HEK293 (cell line): ENCODE measurements around the gene LINS1.
"Not testable (repeated sequence)": the region's sequence is repeated elsewhere in the genome, so short reads cannot be mapped to it uniquely, and the experiment has no call there.

Experiments used
- CTCF ChIA-PET: fragments of 350-600 bp; formaldehyde crosslinking; extraction: SDS; loops from one replicate; lab custom pipeline; 2021; ENCODE audit warnings: antibody characterized with exemption; lab: Yijun Ruan, JAX
- POLR2A ChIA-PET: fragments of 300-600 bp; formaldehyde crosslinking; extraction: SDS; loops from one replicate; lab custom pipeline; 2020; ENCODE audit warnings: antibody characterized with exemption, inconsistent platforms; lab: Yijun Ruan, JAX
- H3K27ac ChIP-seq: fragments of 200-500 bp; sonication (Bioruptor generic); 2 replicates; pipeline ENCODE4 v1.5.1; 2014; ENCODE audit warnings: low read depth, low read length, control low read depth, inconsistent platforms; ENCODE audit errors: extremely low read depth
- H3K36me3 ChIP-seq, 2 experiments: fragments of 200-500 bp in 1 of 2; sonication (Bioruptor generic) in 1 of 2; 1 replicate in 1 of 2; 2 replicates in 1 of 2; pipeline ENCODE4 v1.5.1; 2014 to 2017; ENCODE audit warnings: inconsistent platforms in 2 of 2, low read length in 2 of 2; ENCODE audit not compliant: control insufficient read depth in 2 of 2, insufficient read depth in 1 of 2
- H3K4me1 ChIP-seq: fragments of 200-500 bp; sonication (Bioruptor generic); 2 replicates; pipeline ENCODE4 v1.5.1; 2014; ENCODE audit warnings: mild to moderate bottlenecking, low read length, inconsistent platforms; ENCODE audit not compliant: control insufficient read depth, insufficient read depth
- H3K4me3 ChIP-seq: 2 replicates; pipeline ENCODE4 v1.5.1; 2011; ENCODE audit warnings: low read depth, mild to moderate bottlenecking, control low read depth, low read length, moderate library complexity
- H3K9me3 ChIP-seq: fragments of 200-500 bp; sonication (Bioruptor generic); 2 replicates; pipeline ENCODE4 v1.5.1; 2014; ENCODE audit warnings: low read depth, low read length, inconsistent platforms; ENCODE audit not compliant: control insufficient read depth, insufficient read depth
- EGR2 ChIP-seq: fragments of 450-650 bp; formaldehyde crosslinking; IDR thresholded peaks from 2 replicates; pipeline ENCODE4 v1.5.1; 2016; ENCODE audit warnings: low read depth, missing biosample characterization, missing genetic modification characterization
- GLI4 ChIP-seq: fragments of 450-650 bp; formaldehyde crosslinking; IDR thresholded peaks from 2 replicates; pipeline ENCODE4 v1.5.1; 2016; ENCODE audit warnings: missing biosample characterization, missing genetic modification characterization
- HOXD13 ChIP-seq: sonication (generic); formaldehyde crosslinking; IDR thresholded peaks from 2 replicates; pipeline ENCODE4 v1.8.0; 2022; ENCODE audit warnings: missing genetic modification reagents, borderline replicate concordance
- IKZF3 ChIP-seq: fragments of 450-650 bp; IDR thresholded peaks from 2 replicates; pipeline ENCODE4 v1.5.0; 2018; ENCODE audit warnings: missing biosample characterization, mild to moderate bottlenecking, missing genetic modification characterization, moderate library complexity
- KLF9 ChIP-seq: fragments of 450-650 bp; formaldehyde crosslinking; IDR thresholded peaks from 2 replicates; pipeline ENCODE4 v1.5.1; 2016; ENCODE audit warnings: missing biosample characterization, missing genetic modification characterization, low read depth
- SP3 ChIP-seq: fragments of 450-650 bp; formaldehyde crosslinking; IDR thresholded peaks from 2 replicates; pipeline ENCODE4 v1.5.1; 2016; ENCODE audit warnings: missing biosample characterization, missing genetic modification characterization
- TRIM28 ChIP-seq: IDR thresholded peaks from 2 replicates; pipeline ENCODE4 v1.6.1; 2011; ENCODE audit warnings: low read length, control low read depth, borderline replicate concordance
- ZNF146 ChIP-seq: fragments of 450-650 bp; formaldehyde crosslinking; IDR thresholded peaks from 2 replicates; pipeline ENCODE4 v1.5.1; 2016; ENCODE audit warnings: missing biosample characterization, missing genetic modification characterization
- ZNF23 ChIP-seq: fragments of 450-650 bp; formaldehyde crosslinking; IDR thresholded peaks from 2 replicates; pipeline ENCODE4 v1.5.1; 2016; ENCODE audit warnings: missing biosample characterization, missing genetic modification characterization, borderline replicate concordance
- ZNF24 ChIP-seq: fragments of 450-650 bp; formaldehyde crosslinking; IDR thresholded peaks from 2 replicates; pipeline ENCODE4 v1.5.1; 2016; ENCODE audit warnings: missing biosample characterization, missing genetic modification characterization
- ZNF248 ChIP-seq: fragments of 450-650 bp; formaldehyde crosslinking; IDR thresholded peaks from 2 replicates; pipeline ENCODE4 v1.5.1; 2017; ENCODE audit warnings: missing biosample characterization, missing genetic modification characterization
- ZNF280D ChIP-seq: fragments of 450-650 bp; formaldehyde crosslinking; IDR thresholded peaks from 2 replicates; pipeline ENCODE4 v1.5.1; 2016; ENCODE audit warnings: missing biosample characterization, missing genetic modification characterization
- ZNF350 ChIP-seq: fragments of 450-650 bp; formaldehyde crosslinking; IDR thresholded peaks from 2 replicates; pipeline ENCODE4 v1.5.0; 2017; ENCODE audit warnings: missing biosample characterization, mild to moderate bottlenecking, missing genetic modification characterization
- ZNF510 ChIP-seq: fragments of 450-650 bp; formaldehyde crosslinking; IDR thresholded peaks from 2 replicates; pipeline ENCODE4 v1.5.1; 2018; ENCODE audit warnings: mild to moderate bottlenecking, missing genetic modification characterization, missing biosample characterization; ENCODE audit not compliant: insufficient replicate concordance
- ZNF514 ChIP-seq: fragments of 450-650 bp; formaldehyde crosslinking; IDR thresholded peaks from 2 replicates; pipeline ENCODE4 v1.5.1; 2016; ENCODE audit warnings: missing biosample characterization, missing genetic modification characterization
- ZNF529 ChIP-seq: fragments of 450-650 bp; formaldehyde crosslinking; IDR thresholded peaks from 2 replicates; pipeline ENCODE4 v1.5.1; 2017; ENCODE audit warnings: missing genetic modification characterization, missing biosample characterization; ENCODE audit not compliant: insufficient replicate concordance
- ZNF544 ChIP-seq: fragments of 450-650 bp; formaldehyde crosslinking; IDR thresholded peaks from 2 replicates; pipeline ENCODE4 v1.5.0; 2017; ENCODE audit warnings: missing biosample characterization, missing genetic modification characterization
- ZNF549 ChIP-seq: fragments of 450-650 bp; IDR thresholded peaks from 2 replicates; pipeline ENCODE4 v1.5.1; 2018; ENCODE audit warnings: missing biosample characterization, missing genetic modification characterization, mild to moderate bottlenecking, inconsistent platforms, moderate library complexity
- ZNF596 ChIP-seq: fragments of 450-650 bp; IDR thresholded peaks from 2 replicates; pipeline ENCODE4 v1.5.0; 2018; ENCODE audit warnings: missing biosample characterization, mild to moderate bottlenecking, missing genetic modification characterization, moderate library complexity
- ZNF610 ChIP-seq: fragments of 450-650 bp; formaldehyde crosslinking; IDR thresholded peaks from 2 replicates; pipeline ENCODE4 v1.5.1; 2016; ENCODE audit warnings: missing biosample characterization, missing genetic modification characterization, borderline replicate concordance
- ZNF623 ChIP-seq: fragments of 450-650 bp; formaldehyde crosslinking; IDR thresholded peaks from 2 replicates; pipeline ENCODE4 v1.5.1; 2016; ENCODE audit warnings: missing biosample characterization, missing genetic modification characterization
- ZNF626 ChIP-seq: fragments of 450-650 bp; sonication (Bioruptor Pico); formaldehyde crosslinking; IDR thresholded peaks from 2 replicates; pipeline ENCODE4 v1.5.1; 2018; ENCODE audit warnings: missing biosample characterization, missing genetic modification characterization, inconsistent platforms
- ZNF664 ChIP-seq: fragments of 450-650 bp; formaldehyde crosslinking; IDR thresholded peaks from 2 replicates; pipeline ENCODE4 v1.5.1; 2016; ENCODE audit warnings: missing biosample characterization, missing genetic modification characterization
- ZNF777 ChIP-seq: fragments of 450-650 bp; formaldehyde crosslinking; IDR thresholded peaks from 2 replicates; pipeline ENCODE4 v1.5.1; 2017; ENCODE audit warnings: missing biosample characterization, missing genetic modification characterization, borderline replicate concordance
- ZNF785 ChIP-seq: fragments of 450-650 bp; formaldehyde crosslinking; IDR thresholded peaks from 2 replicates; pipeline ENCODE4 v1.5.1; 2016; ENCODE audit warnings: missing biosample characterization, missing genetic modification characterization
- TF ChIP-seq, protein P1 (sequence below): fragments of 450-650 bp; formaldehyde crosslinking; IDR thresholded peaks from 2 replicates; pipeline ENCODE4 v1.5.0; 2017; ENCODE audit warnings: missing biosample characterization, missing genetic modification characterization, borderline replicate concordance
- TF ChIP-seq, protein P2 (sequence below): fragments of 450-650 bp; formaldehyde crosslinking; IDR thresholded peaks from 2 replicates; pipeline ENCODE4 v1.5.1; 2016; ENCODE audit warnings: missing biosample characterization, missing genetic modification characterization

LINS1 gene

GRCh38 chr15:100591835-100592234 is 10.1 kb downstream of the LINS1 start:
- CTCF ChIA-PET: no interaction called here
- TF ChIP-seq, protein P1, sequence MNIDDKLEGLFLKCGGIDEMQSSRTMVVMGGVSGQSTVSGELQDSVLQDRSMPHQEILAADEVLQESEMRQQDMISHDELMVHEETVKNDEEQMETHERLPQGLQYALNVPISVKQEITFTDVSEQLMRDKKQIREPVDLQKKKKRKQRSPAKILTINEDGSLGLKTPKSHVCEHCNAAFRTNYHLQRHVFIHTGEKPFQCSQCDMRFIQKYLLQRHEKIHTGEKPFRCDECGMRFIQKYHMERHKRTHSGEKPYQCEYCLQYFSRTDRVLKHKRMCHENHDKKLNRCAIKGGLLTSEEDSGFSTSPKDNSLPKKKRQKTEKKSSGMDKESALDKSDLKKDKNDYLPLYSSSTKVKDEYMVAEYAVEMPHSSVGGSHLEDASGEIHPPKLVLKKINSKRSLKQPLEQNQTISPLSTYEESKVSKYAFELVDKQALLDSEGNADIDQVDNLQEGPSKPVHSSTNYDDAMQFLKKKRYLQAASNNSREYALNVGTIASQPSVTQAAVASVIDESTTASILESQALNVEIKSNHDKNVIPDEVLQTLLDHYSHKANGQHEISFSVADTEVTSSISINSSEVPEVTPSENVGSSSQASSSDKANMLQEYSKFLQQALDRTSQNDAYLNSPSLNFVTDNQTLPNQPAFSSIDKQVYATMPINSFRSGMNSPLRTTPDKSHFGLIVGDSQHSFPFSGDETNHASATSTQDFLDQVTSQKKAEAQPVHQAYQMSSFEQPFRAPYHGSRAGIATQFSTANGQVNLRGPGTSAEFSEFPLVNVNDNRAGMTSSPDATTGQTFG: no peak
- TF ChIP-seq EGR2 (tag by site-specific recombination) (no peak), ZNF248 (no peak), ZNF596 (tag by site-specific recombination) (no peak), ZNF350 (tag by site-specific recombination) (no peak), ZNF544 (no peak), SP3 (tag by site-specific recombination) (no peak), KLF9 (no peak), ZNF777 (no peak), ZNF514 (tag by site-specific recombination) (no peak), GLI4 (tag by site-specific recombination) (no peak), ZNF623 (tag by site-specific recombination) (no peak)
- TF ChIP-seq, protein P2, sequence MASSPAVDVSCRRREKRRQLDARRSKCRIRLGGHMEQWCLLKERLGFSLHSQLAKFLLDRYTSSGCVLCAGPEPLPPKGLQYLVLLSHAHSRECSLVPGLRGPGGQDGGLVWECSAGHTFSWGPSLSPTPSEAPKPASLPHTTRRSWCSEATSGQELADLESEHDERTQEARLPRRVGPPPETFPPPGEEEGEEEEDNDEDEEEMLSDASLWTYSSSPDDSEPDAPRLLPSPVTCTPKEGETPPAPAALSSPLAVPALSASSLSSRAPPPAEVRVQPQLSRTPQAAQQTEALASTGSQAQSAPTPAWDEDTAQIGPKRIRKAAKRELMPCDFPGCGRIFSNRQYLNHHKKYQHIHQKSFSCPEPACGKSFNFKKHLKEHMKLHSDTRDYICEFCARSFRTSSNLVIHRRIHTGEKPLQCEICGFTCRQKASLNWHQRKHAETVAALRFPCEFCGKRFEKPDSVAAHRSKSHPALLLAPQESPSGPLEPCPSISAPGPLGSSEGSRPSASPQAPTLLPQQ (tag by site-specific recombination): no peak
- POLR2A ChIA-PET: no interaction called here
- H3K36me3 ChIP-seq: no peaks in the 10 kb centered on the region
- H3K4me3 ChIP-seq: no peak overlapping the region
- no peaks in the 10 kb centered on the region; the same call in 1 of the 2 replicates for H3K9me3 ChIP-seq
- H3K27ac ChIP-seq: no peak overlapping the region
- H3K4me1 ChIP-seq: peaks cover 12% of the 10 kb centered on the region; the same call in 1 of the 2 replicates

DNA sequence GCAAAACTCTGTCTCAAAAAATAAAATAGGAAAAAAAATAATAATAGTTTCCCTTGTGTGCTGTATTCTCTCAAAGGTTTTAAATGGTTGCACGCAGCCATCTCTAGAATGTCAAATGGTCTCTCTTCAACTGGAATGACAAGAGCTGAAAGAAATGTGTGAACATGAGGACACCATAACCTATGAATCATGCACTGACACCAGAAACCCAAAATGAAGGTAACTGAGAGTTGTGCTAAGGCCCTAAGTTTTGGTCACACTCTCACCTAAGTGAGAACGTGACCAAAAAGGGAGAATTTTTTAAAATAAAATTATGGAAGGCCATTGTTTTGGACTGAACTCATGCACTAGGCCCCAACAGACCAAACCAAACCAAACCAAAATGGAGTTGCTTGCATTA is 10.8 kb downstream of the LINS1 start:
- H3K27ac ChIP-seq, H3K9me3 ChIP-seq, H3K4me3 ChIP-seq, POLR2A ChIA-PET, H3K36me3 ChIP-seq, CTCF ChIA-PET: not testable (repeated sequence)
- H3K4me1 ChIP-seq: peaks cover 12% of the 10 kb centered on the region; the same call in 1 of the 2 replicates

GRCh38 chr15:100588638-100589242 is 13.2 kb downstream of the LINS1 start:
- no peak overlapping the region for H3K27ac ChIP-seq
- no peaks in the 10 kb centered on the region; a peak in 1 of 3 replicates for H3K36me3 ChIP-seq
- H3K4me3 ChIP-seq: no peak overlapping the region
- no peaks in the 10 kb centered on the region; the same call in 1 of the 2 replicates for H3K9me3 ChIP-seq
- ChIA-PET CTCF (interaction anchor here (0.7 kb wide), 1 partner anchor 16 kb away, joined by 3 read pairs; no protein-coding TSS in a partner anchor), POLR2A (no interaction called here)
- H3K4me1 ChIP-seq: peaks cover 12% of the 10 kb centered on the region; the same call in 1 of the 2 replicates
- TF ChIP-seq ZNF664 (tag by site-specific recombination) (peak; percentile 65; the same call in 1 of the 2 replicates), ZNF510 (tag by site-specific recombination) (peak; percentile 17), HOXD13 (CRISPR knock-in tag) (no peak), ZNF529 (tag by site-specific recombination) (peak; percentile 63), ZNF146 (tag by site-specific recombination) (no peak), ZNF626 (tag by site-specific recombination) (peak; percentile 73; the same call in 1 of the 2 replicates), TRIM28 (peak; percentile 98; the same call in 1 of the 2 replicates), ZNF610 (tag by site-specific recombination) (no peak), ZNF280D (tag by site-specific recombination) (0 out of 2 replicates have a peak, but pooled peaks have one; percentile 77), ZNF24 (tag by site-specific recombination) (no peak), ZNF549 (peak; percentile 72), ZNF23 (tag by site-specific recombination) (no peak), IKZF3 (tag by site-specific recombination) (no peak), ZNF785 (tag by site-specific recombination) (no peak)
